Measurements from ENCODE around the gene PARD3B. TPM values are rescaled to one million over a fixed set of nuclear protein-coding genes. Genes with fewer than 3 reads are reported as not detected.
A peak's percentile ranks its signal among the peaks of the same experiment; 100 is the strongest.

Gene PARD3B
- total RNA-seq, 1 donor from 2014 or later: 4.5 TPM

DNA sequence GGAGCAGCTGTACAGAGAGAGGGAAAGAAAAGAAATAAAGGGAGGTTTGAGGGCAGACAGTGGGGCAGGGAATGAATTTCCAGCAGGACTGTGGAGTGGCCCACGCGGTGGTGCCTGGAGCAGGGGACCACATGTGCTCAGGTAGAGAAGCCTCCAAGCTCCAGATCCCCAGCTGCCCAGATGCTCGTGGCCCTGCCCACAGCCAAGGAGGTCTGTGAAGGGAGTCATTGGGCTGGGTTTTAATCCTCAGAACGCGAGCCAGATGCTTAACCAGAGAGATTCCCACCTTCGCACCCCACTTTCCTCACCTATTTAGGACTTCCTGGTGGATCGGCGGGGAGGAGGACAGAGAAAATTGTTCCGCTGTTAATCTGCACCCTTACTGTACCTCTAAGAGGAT lies 369.4 kb downstream of the PARD3B start:
- DNase-seq (ENCODE audit: low spot score in 2 of 2) (no peak), FAIRE-seq (no peak)

DNA sequence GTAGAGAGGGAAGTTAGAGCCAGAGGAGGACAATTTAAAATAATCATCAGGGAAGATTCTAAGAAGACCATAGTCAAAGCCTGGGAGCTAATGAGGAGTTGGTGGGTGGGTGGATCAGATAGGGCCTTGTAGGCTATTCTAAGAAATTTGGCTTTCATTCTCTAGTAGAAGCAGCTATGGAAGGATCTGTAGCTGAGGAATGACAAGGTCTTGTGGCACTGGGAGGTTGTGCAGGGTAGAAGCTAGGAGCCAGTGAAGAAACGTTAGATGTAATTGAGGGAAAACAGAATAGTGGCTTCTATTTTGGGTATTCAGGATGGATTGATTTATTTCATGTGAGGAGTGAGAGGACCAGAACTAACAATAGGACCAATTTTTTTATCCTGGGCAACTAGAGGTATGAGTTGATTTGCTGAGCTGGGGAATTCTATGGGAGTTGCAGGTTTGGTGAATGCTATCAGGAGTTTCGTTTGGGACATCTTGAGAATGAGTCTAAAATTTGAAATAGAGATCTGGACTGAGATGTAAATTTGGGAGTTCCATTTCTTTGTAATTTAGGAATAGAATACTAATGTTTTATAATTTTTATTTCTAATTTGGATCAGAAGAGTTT lies 371.9 kb downstream of the PARD3B start:
- DNase-seq (ENCODE audit: low spot score in 2 of 2): no peak
- no peak for FAIRE-seq

DNA sequence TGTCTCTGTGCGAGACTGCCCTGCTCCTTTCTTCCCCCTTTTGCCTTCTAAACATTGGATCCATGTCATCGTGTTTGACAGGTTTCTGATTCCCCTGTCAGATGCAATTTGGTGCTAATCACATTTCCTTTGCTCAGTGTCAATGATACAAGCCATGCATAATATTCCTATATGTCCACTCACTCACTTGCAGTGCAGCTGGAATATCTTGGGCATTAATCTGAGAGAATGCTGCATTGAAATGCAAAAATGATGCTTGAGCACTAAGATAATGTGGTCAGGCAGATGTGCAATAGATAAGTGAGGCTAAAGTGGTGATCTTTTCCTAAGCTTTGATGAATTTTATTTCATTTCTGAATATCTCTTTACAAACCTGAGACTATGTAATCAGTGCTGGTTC lies 375.5 kb downstream of the PARD3B start:
- no peak for DNase-seq (ENCODE audit: low spot score in 2 of 2)
- FAIRE-seq: no peak

DNA sequence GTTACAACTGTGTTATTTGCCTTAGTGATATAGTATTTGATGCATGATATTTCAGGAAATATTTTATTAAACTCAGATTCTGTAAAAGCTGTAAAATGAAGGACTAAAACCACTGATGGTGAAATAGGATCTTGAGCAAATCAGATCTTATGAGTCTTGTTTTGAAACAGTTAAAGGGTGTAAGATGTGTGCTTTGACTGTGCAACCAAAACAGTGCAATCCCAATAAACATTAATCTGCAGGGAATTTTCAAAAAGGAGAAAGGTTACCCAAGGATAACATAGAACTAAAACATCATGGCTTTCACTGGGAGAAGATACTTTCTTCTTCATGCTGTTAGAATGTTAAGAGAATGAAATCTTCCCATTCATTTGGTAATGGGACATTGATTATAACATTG lies 378.7 kb downstream of the PARD3B start:
- FAIRE-seq: no peak
- no peak for DNase-seq (ENCODE audit: low spot score in 2 of 2)

DNA sequence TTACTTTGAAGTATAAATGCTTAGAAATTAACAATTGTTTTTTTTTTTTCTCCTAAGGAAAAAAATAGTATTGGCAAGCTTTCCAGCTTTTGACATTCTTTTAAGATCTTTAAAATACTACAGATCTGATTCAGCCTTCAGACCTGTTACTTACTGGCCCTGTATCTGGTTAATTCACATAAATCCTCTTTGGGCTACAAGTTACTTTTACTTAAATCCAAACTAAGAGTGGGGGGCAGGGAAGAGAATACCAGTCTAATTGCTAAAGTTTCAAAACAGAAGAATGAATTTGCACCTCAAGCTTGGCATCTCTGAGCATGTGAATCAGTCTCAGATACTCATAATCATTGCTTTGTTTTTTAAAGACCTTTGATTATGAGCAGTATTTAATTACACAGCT lies 386.3 kb downstream of the PARD3B start:
- FAIRE-seq (no peak), DNase-seq (ENCODE audit: low spot score in 2 of 2) (no peak)

DNA sequence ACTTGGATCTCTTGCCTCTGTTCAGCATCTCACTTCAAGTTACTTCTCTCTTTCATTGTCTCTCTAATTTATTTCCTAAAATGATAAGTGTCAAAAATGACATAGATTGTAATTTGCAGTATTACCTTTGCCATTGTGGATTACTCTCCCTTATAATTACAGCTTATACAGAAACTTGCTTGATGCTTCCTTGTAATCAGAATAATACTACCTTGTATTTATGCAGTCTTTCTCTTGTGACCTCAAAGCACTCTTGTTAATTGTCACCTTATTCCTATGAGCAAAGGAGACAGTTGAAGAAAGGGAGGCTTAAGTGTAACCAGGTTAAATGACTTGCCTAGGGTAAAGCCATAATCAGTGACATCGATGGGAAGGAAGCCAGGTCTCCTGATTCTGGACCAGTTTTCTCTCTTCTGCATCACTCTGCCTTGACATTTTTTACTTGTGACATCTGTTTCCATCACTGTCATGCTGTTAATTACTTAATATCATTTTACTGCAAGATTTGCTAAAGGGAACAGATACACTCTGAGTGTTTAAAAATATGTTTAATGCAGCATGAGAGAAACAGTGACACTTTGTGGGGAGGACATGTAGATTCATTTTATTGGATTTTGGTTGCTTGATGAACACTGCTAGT lies 388.6 kb downstream of the PARD3B start:
- no peak for FAIRE-seq

DNA sequence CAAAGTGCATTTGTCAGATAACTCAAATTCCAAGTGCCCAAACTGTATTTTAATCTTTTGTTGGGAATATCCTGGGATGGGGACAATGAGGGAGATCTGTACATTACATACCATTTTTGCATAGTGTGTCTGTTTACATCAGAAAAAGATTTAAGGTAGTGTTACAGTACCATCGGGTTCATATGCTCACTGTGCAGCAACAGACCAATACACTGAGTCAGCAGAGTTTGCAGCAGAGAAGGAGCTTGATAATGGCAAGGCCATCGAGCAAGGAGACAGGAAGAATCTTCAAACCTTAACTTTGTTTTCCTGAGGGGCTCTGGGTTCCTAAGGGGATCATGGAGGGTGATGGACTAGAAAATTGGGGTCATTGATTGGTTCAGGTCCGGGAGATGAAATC lies 399.7 kb downstream of the PARD3B start:
- DNase-seq (ENCODE audit: low spot score in 2 of 2): no peak
- FAIRE-seq: no peak

More for the DNA sequence above, 388.6 kb downstream of the PARD3B start:
- no peak for DNase-seq (ENCODE audit: low spot score in 2 of 2)

DNA sequence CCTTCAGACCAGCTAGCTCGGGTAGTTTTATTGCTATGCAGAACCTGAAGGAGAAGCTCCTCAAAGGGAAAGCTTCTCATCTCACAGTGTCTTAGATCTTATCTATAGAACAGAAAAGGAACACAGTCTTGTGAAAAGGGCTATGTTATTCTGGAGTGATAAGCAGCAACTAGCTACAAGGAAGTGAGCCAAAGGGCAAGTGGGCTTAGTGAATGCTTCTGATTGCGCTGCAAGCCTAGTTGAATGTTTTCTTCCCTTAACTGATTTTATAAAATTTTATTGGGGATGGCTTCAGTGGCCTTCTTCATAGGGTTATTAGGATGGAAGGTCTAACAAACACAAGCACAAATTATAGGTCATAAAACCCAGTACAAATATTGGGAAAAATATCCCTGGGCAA lies 400.1 kb downstream of the PARD3B start:
- FAIRE-seq: no peak
- DNase-seq (ENCODE audit: low spot score in 2 of 2): no peak

DNA sequence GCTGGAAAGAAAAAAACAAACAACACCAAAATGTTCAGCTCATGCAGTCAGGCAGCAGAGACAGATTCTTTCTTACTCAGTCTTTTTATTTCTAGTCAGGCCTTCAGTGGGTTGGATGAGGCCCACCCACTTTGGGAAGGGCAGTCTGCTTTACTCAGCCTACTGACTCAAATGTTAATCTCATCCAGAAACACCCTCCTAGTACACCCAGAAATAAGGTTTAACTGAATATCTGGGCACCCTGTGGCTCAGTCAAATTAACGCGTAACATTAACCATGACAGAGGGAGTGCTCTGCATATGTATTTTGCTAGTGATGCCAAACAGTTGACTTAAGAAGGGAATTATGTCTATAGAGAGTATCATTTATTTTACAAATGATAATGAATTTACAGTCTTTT lies 401.6 kb downstream of the PARD3B start:
- DNase-seq (ENCODE audit: low spot score in 2 of 2) (no peak), FAIRE-seq (no peak)

DNA sequence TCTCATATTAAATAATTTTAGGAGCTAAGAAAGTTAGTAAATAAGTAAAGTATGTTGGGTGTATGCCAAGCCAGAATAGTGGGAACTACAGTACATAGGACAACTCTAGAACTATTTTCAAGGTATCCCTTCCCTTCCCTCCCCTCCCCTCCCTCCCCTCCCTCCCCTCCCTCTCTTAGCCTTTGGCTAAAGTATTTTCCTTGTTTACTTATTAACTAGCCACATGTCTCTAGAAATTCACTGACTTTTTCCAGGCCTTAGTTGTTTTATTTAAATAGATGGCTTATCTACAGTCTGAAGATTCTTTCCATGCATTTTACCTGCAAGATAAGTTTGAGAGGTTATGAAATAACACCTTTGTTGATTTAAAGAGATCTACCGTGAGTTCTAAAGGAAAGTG lies 402.1 kb downstream of the PARD3B start:
- DNase-seq (ENCODE audit: low spot score in 2 of 2) (no peak), FAIRE-seq (no peak)

DNA sequence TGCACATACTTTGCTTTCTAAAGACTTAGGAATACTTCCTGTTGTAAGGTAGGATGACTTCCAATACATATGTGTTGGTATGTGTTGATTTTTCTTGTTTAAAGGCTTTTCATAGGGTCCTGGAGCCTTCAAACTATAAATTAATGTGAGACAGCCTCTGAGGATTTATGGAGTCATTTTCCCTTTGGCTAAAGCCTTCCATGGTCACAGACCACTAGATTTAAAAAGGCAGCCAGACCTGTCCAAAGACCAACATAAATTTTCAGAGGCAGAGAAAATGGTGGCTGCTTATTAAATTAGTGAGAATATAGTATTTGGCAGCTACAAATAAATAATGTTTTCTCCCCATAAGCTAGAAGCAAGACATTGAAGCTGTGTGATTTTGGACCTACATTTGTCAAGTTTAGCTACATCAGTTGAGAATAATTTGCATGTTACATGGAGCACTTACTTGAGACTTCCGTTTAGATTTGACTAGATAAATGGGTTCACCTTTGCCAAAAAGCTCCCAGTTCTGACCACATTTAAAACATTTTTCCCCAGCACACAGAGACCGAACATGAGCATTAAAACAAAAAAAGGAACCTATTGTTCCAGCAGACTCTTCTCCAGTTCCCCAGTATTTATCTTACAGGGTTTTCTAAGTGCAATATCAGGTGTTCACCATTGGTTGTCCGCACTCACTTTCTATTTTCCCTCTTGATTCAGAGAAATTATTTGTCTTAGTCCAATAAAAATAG lies 402.9 kb downstream of the PARD3B start:
- no peak for FAIRE-seq
- DNase-seq (ENCODE audit: low spot score in 2 of 2): no peak

DNA sequence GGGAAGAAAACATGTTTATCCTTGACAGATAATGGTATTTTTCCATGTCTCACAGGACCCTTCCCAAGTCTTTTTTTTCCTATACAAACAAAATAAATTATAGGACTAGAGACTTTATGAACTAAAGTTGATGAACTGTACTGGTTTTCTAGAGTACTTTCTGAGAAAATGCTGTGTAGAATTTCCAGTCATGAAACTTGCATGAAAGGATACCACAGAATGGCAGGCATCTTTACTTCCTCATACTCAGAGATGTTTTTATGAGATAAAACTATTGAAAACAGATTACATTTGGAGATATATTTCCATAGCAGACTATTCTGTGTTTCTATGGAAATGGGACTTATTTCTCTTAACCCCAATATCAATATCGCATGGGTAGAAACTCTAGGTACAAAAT lies 403.5 kb downstream of the PARD3B start:
- FAIRE-seq (no peak), DNase-seq (ENCODE audit: low spot score in 2 of 2) (no peak)

DNA sequence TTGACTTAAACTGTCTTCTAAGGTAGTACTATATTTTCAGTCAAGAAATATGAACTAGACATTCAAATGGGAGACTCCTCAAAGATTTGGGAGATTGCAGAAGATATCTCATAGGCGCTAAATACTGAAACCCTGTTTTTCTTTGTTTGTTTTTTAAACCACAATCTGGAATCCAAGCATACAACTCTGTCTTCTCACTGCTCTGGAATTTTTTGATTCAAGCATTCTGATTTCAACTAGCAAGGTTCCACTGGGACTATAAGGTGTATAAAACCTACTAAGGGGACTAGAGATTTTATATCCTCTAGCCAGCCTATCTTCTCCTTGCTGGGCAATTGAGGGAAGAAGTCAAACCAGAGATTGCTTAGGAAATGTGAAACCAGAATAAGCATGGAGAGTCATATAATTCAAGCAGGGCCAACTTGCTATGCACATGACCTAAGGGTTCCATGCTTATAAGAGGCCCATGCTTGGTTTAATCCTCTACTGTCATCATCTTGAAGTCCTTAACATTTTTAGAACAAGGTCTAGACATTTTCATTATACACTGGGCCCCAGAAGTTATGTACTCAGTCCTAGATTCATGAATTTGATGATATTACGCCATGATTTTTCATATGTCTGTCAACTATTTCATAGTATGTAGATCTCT lies 405.5 kb downstream of the PARD3B start:
- DNase-seq (ENCODE audit: low spot score in 2 of 2) (no peak), FAIRE-seq (no peak)

DNA sequence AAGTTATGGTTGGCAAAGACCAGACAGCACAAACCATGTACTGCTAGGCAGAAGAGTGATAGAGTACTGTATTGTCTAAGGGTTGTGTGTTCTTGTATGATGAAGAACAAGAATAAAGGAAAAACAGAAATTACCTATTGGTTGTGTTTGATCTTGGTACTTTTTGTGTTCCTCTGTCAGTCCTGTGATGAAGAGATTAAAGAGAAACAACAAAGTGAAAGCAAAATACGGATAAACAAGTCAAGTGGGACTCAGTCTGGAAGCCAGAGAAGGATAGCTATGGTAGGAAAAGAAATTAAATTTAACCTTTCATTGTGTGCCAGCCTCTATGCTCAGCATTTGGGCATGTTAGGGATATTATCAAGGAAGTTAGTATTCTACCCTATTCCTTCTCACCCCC lies 413.1 kb downstream of the PARD3B start:
- no peak for FAIRE-seq

DNA sequence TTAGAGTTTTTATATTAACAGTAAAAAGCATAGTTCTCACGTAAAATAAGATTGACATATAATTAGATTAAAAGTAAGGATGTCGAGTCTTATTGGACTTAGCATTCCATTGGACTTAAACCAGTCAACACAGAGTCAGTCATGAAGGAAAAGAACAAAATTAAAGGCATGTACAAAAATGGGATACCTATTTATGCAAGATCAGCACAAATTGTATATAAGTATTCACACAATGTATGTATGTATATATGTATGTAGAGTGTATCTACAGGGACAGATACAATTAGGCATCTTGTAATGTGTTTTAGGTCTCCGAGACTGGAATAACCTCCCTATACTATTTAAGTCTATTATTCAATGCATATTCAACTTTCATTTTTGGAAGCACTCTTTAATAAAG lies 419.1 kb downstream of the PARD3B start:
- DNase-seq (ENCODE audit: low spot score in 2 of 2) (no peak), FAIRE-seq (no peak)

More for the DNA sequence above, 413.1 kb downstream of the PARD3B start:
- no peak for DNase-seq (ENCODE audit: low spot score in 2 of 2)

DNA sequence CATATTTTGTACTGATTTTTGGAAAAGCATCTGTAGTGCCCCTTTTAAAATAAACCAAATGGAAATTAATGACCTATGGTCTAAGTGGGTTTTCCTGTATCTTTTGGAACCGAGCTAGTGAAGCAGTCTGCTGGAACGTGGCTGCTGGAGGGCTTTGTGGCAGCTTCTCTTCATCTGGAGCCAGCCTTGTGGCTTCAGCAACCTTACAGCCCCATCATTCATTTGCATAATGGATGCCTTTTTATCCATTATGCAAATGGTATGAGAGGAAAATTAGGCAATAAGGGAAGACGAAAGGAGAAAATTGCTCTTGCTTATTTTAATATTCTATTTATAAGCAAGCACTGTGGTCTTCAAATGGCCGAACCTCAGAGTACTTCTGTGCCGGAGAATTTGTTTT lies 421.0 kb downstream of the PARD3B start:
- DNase-seq (ENCODE audit: low spot score in 2 of 2) (no peak), FAIRE-seq (no peak)

DNA sequence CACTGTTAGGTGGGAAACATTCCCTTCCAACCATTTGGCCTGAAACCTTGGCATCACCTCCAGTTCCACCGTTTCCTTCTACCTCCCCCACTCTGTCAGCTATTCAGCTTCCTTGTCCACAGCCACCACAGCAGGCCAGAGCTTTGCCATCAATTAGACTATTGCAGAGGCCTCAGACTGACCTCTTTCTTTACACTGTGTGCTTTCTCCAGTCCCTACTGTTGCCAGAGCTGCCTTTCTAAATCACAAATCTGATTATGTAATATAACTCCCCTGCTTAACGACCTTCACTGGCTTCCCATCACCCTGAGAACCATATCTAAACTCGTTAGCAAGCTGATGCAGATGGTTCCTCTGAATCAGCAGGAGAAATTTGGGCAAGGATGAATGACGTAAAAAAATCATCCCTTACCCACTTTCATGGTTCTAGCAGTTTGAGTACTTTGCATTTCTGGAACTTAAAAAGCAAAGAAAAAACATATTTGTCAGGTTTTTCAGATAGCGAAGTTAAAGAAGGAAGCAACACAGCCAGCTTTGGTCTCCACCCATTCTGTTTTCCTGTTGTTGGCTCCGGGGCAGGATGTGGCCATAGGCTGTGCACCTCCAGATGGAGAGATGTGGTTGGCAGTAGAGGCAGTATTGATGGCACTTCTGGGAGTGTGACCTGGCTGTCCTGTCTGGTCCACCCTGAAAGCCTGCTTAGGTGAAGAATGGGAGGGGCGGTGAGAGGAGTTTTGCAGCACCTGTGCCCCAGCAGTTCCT lies 422.1 kb downstream of the PARD3B start:
- no peak for FAIRE-seq
- DNase-seq (ENCODE audit: low spot score in 2 of 2): no peak

DNA sequence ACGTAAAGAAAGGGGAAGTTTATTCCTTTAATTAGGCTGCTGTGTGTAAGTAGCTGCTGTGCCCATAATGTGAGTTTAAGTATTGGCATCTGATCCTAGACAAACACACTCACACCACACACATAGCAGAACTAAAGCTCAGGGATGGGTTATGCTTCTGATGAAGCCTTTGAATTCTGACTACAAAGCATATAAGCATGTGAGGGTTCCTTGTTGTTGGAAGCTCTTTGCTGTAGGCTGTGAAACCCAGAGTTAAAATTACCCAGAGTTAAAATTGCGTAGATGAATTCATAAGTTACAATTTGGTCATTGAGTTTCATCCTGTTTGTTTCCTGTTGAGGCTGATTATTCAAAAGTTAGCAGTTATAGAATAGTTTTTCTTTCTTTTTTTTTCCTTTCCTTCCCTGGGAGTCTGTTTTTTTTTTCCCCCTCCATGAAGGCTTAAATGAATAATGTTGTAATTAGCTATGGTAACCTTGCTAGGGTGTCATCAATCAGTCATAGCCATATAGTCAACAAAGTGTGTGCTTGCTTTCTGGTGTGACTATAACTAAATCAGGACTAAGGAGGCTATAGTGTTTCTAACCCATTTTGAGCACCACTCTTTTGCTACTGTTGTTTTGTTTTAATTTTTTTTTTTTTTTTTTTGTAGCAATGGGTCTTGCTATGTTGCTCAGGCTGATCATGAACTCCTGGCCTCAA lies 426.1 kb downstream of the PARD3B start:
- no peak for DNase-seq (ENCODE audit: low spot score in 2 of 2)

DNA sequence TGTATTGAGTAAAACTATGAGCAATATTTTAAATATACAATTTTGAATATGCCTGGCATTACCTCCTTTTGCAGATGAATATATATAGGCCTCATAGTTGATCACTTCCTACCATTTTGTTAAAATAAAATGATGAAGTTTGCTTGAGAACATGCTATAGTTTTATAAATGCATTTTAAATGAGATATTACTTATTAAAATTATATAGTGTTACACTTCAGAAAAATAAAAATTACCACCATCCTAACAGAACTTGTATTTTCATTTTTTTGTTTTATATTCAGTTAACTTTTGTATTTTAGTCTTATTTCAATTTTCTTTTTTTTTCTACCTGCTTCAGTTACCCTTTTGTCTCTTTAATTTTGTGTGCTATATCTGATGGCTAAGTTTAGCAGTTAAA lies 426.9 kb downstream of the PARD3B start:
- peak; percentile 10 for FAIRE-seq
- DNase-seq (ENCODE audit: low spot score in 2 of 2): no peak

More for the DNA sequence above, 426.1 kb downstream of the PARD3B start:
- no peak for FAIRE-seq

Measured in frontal cortex (tissue), 4 donors.